GM18505 (cell line): ENCODE data around the gene KIF7.

Experiments
- ATAC-seq: cut with Tn5 transposase; IDR thresholded peaks from one replicate; pipeline ENCODE4 v1.9.1; 2021; ENCODE audit not compliant: unreplicated experiment
- POLR2A ChIP-seq: IDR thresholded peaks from 4 replicates; pipeline ENCODE4 v1.6.1; 2011; ENCODE audit warnings: borderline replicate concordance; ENCODE audit not compliant: insufficient read depth, insufficient read length; ENCODE audit errors: extremely low read depth

Gene KIF7

DNA sequence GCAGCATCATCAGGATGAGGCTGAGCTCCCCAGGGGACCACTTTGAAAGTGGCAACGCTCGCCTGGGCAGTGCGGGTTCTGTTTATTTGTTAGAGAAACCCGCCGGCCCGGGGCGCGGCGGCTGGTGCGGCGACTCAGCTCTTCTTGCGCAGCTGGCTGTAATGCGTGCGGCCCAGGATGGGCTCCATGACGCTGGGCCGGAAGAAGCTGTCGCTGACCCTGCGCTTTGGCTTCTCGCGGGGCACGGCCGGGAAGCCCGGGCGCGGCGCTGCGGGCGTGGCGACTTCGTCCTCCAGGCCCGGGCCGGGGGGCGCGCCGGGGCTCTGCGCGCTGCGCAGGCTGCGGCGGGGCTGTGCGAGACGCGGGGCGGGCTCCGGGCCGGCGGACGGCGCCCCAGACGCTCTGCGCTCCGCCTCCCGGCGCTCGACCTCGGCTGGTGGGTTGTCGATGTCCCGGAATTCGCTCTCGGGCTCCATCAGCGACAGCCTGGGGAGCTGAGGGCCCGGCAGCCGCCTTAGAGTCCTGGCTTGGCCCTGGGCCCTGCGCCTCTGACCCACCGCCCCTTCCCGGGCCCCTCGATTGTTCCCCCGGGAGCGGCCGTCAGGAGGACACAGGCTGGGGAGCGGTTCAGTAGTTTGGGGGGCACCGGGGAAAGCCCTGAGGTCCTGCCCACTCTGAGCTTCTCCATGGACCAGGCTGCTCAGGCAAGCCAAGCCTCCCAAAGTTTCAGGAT lies 10.3 kb upstream of the KIF7 start:
- TF ChIP-seq POLR2A, result no peak
- no peak for ATAC-seq

DNA sequence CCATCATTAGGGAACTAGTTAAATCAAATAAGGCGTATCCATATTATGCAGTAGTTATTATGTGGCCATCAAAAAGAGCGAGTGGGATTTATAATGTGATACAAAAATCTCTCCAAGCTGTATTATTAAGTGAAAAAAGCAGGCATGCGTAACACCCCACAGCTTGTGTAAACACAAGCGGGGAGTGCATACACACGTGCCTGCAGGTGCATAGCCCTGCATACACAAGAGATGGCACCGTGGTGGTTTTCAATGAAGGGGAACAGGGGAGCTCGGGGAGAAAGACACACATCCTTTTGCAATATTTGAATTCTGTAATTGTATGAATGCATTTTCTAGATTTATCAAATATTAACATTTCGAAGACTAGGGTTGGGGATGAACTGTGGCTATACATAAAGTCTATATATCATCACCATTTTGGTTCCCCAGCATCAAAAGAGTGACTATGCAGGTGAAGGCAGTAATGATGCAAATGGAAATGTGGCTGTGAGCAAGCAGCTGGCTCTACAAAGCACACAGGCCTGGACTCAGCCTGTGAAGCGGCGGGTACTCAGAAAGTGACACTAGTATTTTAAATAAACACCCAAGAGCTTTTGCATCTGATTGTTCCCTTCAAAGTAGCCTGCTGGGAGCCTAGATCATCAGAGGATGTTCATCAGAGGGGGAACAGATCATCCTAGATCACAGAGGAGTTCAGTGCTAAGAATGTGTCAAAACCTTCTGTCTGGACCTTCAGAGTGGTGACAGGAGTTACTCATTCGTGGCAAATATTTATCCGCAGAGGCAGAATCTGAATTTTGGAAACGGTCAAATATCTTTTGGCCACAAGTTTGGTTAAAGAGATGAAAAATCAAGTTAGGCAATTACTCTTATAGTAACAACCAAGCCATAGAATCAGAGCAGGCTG lies 9.4 kb upstream of the KIF7 start:
- ATAC-seq, result no peak
- no peak for TF ChIP-seq POLR2A

DNA sequence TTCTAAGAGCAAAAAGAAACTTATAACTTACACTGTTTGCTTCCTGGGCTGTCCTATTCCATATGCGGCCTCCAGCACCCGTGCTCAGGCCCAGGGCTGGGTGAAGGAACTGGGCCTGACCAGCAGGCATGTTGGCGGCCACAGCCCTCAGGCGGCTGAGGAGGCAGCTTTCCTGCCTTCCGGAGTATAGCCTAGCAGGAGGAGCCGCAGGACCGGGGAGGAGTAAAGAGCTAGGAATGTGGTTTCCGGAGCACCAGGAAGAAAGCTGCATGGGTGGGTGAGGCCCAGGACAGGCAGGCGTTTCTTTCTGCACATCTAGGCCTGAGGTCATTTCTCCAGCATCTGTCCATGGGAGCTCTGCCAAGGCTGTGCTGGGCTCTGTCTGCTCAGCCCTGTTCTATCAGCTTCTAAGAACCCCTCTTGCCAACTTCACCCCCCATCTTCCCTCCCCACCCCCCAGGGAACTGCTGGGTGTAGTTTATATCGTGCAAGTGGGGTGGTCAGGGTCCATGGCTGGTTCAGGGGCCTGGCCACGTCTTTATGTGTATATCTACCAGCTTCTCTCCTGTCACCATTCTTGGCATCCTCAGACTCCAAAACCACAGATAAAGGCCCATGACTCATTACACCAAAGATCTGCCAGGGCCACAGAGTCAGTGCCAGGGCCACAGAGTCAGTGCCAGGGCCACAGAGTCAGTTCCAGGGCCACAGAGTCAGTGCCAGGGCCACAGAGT lies 7.8 kb upstream of the KIF7 start:
- ATAC-seq, result no peak
- no peak for TF ChIP-seq POLR2A

DNA sequence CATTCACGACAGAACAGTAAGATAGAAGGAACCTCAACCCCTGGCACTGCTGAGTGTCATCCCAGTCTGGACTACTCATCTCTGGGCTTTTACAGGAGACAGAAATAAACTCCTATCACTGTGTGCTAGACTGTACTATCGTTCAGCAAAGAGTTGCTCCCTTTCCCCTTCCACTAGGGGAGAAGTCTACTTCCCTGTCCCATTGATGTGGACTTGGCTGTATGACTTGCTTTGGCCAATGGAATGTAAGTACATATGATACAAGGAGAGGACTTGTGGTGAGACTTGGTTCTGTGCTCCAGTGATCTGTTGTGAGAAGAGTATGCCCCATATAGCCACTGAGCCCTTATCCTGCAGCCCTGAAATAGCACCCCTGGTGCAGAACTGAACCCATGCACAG lies 5.3 kb upstream of the KIF7 start:
- no peak for ATAC-seq

DNA sequence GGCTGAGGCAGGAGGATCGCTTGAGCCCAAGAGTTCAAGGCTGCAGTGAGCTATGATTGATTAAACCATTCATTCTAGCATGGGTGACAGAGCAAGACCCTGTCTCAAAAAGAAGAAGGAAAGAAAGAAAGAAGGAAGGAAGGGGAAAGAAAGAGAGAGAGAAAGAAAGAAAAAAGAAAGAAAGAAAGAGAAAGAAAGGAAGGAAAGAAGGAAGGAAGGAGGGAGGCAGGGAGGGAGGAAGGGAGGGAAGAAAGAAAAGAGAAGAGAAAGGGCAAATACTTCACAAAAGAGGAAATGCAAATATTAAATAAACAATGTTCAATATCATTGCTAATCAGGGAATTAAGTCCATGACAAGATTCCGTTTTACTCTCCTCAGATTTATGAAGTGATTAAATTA lies 4.0 kb upstream of the KIF7 start:
- ATAC-seq, result no peak
- TF ChIP-seq POLR2A, result no peak

More for the DNA sequence above, 5.3 kb upstream of the KIF7 start:
- no peak for TF ChIP-seq POLR2A

DNA sequence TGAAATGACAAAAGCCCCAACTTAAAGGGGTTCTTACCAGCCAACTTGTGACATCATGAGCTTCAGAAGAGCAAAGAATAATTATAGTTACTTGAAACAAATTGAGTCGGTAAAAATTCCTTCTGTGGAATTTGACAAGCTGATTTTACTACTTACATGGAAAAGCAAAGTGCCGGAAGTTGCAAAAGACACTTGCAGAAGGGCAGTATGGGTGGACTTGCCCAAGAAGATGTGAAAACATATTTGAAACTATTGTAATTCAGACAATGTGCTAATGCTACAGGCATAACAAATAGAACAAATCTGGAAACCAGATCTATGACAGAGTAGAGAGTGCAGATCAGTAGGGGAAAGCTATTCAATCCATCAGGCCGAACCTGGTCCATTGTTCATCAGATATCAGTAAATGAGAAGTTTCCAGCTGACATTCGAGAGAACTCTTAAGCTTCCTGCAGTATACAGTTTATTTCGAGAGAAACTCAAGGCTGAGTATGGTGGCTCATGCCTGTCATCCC lies 2.5 kb upstream of the KIF7 start:
- ATAC-seq, result no peak
- TF ChIP-seq POLR2A, result no peak

DNA sequence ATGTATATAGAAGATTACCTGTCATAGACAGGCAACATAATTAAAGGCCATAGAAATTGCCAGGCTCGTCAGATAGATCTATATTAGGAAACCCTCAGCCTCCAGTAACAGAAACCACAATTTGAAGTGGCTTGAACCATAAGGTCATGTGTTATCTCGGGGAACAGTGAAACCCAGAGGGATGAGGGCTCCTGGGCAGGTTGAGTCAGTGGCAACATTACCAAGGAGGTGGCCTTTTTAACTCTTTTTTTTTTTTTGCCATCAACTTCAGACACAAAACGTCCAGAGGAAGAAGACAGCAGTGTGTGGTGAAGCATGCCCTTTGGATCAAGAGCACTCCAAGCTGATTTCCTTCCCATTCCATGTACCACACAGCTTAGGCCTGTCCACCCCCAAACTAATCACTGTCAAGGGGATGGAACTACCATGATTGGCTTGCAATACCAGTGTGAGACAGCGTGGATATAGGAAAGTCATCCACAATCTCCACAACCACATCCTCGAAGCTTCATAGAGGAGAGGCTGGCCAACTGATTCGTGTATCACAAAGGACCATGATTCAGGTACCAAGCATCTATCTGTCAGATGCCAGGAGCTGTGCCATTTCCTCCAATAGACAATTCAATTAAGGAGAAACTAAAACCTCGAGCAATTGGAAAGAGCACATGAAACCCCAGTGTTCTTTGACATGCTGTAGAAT lies 999 bp upstream of the KIF7 start:
- TF ChIP-seq POLR2A, result no peak
- no peak for ATAC-seq

DNA sequence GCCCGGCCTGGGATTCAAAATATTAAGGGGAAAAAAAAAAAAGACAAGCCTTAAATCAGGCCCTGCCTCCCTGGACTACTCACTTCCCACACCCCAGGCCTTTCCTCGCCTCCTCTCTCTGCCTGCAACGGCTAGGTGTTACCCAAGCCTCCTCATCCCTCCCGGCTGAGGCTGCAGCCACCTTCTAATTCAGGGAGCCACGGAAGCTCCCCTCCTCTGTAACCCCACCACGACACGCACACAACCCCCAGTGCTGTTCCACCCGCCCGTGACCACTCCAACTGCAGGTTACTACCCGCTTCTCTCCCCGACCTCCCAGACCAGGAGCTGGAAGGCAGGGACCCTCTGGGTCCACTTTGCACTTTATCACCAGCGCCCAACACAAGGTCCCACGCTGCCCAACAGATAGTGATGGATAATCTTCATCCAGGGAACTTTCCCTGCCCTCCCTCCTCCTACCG lies 936 bp downstream of the KIF7 start:
- TF ChIP-seq POLR2A, result no peak
- ATAC-seq, result no peak

DNA sequence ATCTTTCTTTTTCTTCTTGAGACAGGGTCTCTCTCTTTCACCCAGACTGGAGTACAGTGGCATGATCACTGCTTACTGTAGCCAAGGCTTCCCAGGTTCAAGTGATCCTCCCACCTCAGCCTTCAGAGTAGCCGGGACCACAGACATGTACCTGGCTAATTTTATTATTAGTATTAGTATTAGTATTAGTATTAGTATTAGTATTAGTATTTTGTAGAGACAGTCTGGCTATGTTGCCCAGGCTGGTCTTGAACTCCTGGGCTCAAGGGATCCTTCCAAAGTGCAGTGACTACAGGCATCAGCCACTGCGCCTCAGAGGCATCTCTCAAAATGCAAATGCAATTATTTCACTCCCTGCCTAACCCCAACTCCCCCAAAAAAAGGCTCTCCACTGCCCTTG lies 1.7 kb downstream of the KIF7 start:
- ATAC-seq, result no peak
- TF ChIP-seq POLR2A, result no peak

DNA sequence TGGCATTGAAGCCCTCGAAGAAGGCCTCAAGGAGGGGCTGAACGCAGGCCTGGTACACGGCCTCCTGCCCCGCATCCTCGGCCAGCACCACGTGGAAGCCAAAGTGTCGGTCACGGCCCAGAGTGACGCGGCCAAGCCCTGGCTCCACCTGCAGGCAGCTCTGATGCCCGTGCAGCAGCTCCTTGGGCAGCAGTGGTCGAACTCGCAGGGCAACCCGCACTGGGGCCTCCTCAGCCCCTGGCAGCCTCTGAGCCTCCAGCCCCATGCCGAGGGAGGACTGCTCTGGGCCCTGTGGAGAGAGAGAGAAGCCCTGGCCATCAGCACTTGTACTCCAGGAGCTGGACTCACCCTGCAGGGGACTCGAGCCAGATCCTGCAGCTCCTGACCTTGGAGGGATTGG lies 2.6 kb downstream of the KIF7 start:
- ATAC-seq, result no peak
- no peak for TF ChIP-seq POLR2A

DNA sequence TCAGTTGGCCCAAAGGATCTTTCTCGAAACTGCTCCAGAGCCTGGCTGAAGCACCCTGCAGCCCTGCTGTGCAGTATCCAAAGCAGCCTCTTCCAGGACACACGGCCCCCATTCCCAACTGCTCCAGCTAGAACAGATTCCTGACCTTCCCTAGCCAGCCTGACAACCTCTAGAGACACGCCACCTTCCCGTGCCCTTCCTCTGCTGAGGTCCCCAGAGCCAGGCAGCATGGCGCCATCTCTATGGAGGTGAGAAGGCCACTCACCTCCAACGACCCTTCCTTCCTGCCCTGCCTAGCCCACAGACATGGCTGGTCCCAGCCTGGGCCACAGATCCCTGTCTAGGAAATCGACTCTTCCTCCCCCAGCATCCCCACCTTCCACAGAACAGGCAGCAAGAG lies 3.1 kb downstream of the KIF7 start:
- TF ChIP-seq POLR2A, result no peak
- no peak for ATAC-seq

DNA sequence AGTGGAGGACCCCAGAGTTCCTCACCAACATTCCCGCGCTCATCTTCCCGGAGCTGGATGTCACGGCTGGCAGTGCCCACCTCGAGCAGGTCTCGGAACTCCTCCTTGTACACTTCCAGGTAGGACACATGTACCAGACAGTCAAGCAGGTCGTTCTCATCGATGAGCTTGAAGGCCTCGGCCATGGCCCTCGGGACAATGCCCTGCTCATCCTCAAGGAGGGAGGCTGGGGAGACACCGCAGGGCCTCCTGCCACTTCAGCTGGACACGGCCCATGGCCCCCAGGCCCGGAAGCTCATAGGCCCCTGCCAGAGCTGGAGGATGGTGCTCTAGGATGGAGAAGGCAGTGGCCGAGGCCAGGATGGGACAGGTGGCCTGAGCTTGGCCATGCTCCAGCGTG lies 5.6 kb downstream of the KIF7 start:
- no peak for TF ChIP-seq POLR2A
- no peak for ATAC-seq

DNA sequence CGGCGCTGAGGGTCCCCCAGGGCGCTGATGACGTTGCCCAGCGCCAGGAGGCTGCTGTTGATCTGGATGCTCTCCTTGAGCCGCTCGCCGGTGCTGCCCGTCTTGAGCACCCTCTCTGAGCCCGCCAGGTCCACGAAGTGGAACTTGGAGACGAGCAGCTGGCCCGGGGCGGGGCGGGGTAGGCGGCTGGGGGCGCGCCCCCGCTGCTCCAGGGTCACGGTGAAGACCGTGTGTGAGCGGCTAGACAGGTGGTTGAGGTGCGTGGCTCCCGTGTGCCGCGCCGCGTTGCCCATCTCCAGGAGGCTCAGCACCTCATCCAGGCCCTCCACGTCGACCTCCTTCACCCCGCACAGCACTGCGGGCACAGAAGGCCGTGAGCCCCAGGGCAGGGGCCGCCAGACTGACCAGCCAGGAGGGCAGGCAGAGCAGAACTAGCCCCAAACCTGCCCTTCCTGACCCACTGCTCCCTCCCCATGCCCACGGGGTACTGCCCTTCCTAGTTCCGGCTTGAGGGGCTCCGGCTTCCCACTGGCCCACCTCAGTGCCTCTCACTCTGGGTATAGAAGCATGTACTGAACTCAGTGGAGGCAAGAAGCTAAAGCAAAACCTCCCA lies 6.1 kb downstream of the KIF7 start:
- no peak for TF ChIP-seq POLR2A
- ATAC-seq, result no peak
